Heart left ventricle (tissue), 13 donors: ENCODE measurements around the gene PBX3.

Source experiments
- CTCF ChIP-seq, 12 donors: fragments of 200-600 bp; sonication (generic) in 4 of 12; IDR thresholded peaks; one replicate each; pipeline versions ENCODE4 v1.5.0 to v1.8.0; 2018 to 2022; ENCODE audit warnings: antibody characterized with exemption in 12 of 12, mild to moderate bottlenecking in 5 of 12
- POLR2A ChIP-seq, 2 donors: fragments of 450-650 bp; IDR thresholded peaks; one replicate each; pipeline ENCODE4 v1.6.1; 2017; ENCODE audit warnings: antibody characterized with exemption in 2 of 2, mild to moderate bottlenecking in 2 of 2, moderate library complexity in 2 of 2
- donor health status: ischemic (EF 13 %, LVEDD 7.1; RV severe dilation, severe dysfunction).
- donor health status: DM: no; HTN: yes; CAD: no.
- donor health status: DM: no; HTN: no; CAD: no.
- donor health status: ischemic (EF 25% LVEDD 6.9; RV normal size, moderate dysfunction).
- donor health status: ischemic (EF 25% LVEDD 5.7; RV mildly dilated, moderate dysfunction).
- donor health status: ischemic (EF 35%, LVEDD 5.7; RV mildly dilated, moderate dysfunction).
- donor health status: nonischemic (EF 11% LVEDD 7.7; RV severe dilation, severe dysfunction).
- donor health status: DM: yes; HTN: yes; CAD: no.
- donor health status: PGD.
- donor health status: ischemic (EF 29% LVEDD 5.4; RV normal size, mild dysfunction).
- donor health status: nonischemic (EF 23%, LVEDD 6.1; RV moderate dilation, normal function).

GRCh38 chr9:125789196-125789595, 42.0 kb downstream of the PBX3 start:
- TF ChIP-seq CTCF (IDR thresholded peaks at IDR 0.05): no peak
- no peak for TF ChIP-seq POLR2A (IDR thresholded peaks at IDR 0.05)
